PC-9 (cell line): Measurements from ENCODE around the gene RNF7. TPM values are rescaled to one million over a fixed set of nuclear protein-coding genes. Genes with fewer than 3 reads are reported as not detected.
"Not testable (repeated sequence)": the region's sequence is repeated elsewhere in the genome, so short reads cannot be mapped to it uniquely, and the experiment has no call there.

ENCODE experiments used
- Bru-seq: library from RNA; stranded (reverse); fragments of 400-500 nt; gene quantifications from one replicate; lab custom pipeline; 2021; lab: Mats Ljungman, UMichigan
- BruChase-seq, 2 experiments: library from RNA; stranded (reverse); fragments of 400-500 nt; gene quantifications; one replicate each; lab custom pipeline; 2021; lab: Mats Ljungman, UMichigan
- BruUV-seq: library from RNA; stranded (reverse); fragments of 400-500 nt; replicated peaks from 2 replicates; lab custom pipeline; 2021; lab: Mats Ljungman, UMichigan
- CTCF ChIA-PET: fragments of 300-600 bp; sonication (Branson Sonifier 250); formaldehyde crosslinking; loops from one replicate; lab custom pipeline; 2022; ENCODE audit warnings: antibody characterized with exemption; lab: Charles Lee
- POLR2A ChIA-PET: fragments of 300-600 bp; sonication (Branson Sonifier 250); formaldehyde crosslinking; loops from one replicate; lab custom pipeline; 2022; ENCODE audit warnings: antibody characterized with exemption; ENCODE audit not compliant: unreplicated experiment; lab: Charles Lee
- DNase-seq, 2 experiments: peaks; one replicate each; pipeline versions ENCODE4 v3.0.0 to v3.0.0-alpha.2; 2015 to 2022; ENCODE audit warnings: mixed read lengths in 1 of 2
- H2AFZ ChIP-seq: fragments of 200-600 bp; sonication (generic); 2 replicates; pipeline ENCODE4 v1.8.1; 2017; ENCODE audit warnings: antibody characterized with exemption
- H3F3A ChIP-seq: fragments of 200-600 bp; sonication (generic); 2 replicates; pipeline ENCODE4 v1.8.1; 2017; ENCODE audit warnings: antibody characterized with exemption, mild to moderate bottlenecking, low read depth; ENCODE audit not compliant: insufficient read depth
- H3K27ac ChIP-seq: fragments of 200-600 bp; sonication (generic); 2 replicates; pipeline ENCODE4 v1.6.1; 2016; ENCODE audit warnings: mixed run types
- H3K27me3 ChIP-seq: fragments of 200-600 bp; sonication (generic); 2 replicates; pipeline ENCODE4 v1.6.1; 2016; ENCODE audit warnings: low read depth, mixed run types; ENCODE audit not compliant: insufficient read depth
- H3K36me3 ChIP-seq: fragments of 200-600 bp; sonication (generic); 2 replicates; pipeline ENCODE4 v1.6.1; 2016; ENCODE audit warnings: low read depth, mixed run types
- H3K4me1 ChIP-seq: fragments of 200-600 bp; sonication (generic); replicated peaks from 2 replicates; pipeline ENCODE4 v1.6.1; 2016; ENCODE audit warnings: mixed run types; ENCODE audit not compliant: insufficient read depth
- H3K4me2 ChIP-seq: fragments of 200-600 bp; sonication (generic); 2 replicates; pipeline ENCODE4 v1.6.1; 2017; ENCODE audit warnings: mixed run types
- H3K4me3 ChIP-seq: fragments of 200-600 bp; sonication (generic); 2 replicates; pipeline ENCODE4 v1.6.1; 2016; ENCODE audit warnings: mixed run types
- H3K79me2 ChIP-seq: fragments of 200-600 bp; sonication (generic); 2 replicates; pipeline ENCODE4 v1.6.1; 2017; ENCODE audit warnings: low read depth, mixed run types
- H3K9me2 ChIP-seq: fragments of 200-600 bp; sonication (generic); 2 replicates; pipeline ENCODE4 v1.8.1; 2017; ENCODE audit warnings: mild to moderate bottlenecking; ENCODE audit not compliant: insufficient read depth
- H3K9me3 ChIP-seq: fragments of 200-600 bp; sonication (generic); 2 replicates; pipeline ENCODE4 v1.8.1; 2016; ENCODE audit warnings: low read depth; ENCODE audit not compliant: insufficient read depth
- H4K20me1 ChIP-seq: fragments of 200-600 bp; sonication (generic); 2 replicates; pipeline ENCODE4 v1.8.1; 2017; ENCODE audit not compliant: insufficient read depth
- CTCF ChIP-seq: fragments of 200-600 bp; sonication (generic); conservative IDR thresholded peaks from 2 replicates; pipeline ENCODE4 v1.6.1; 2017; ENCODE audit warnings: mixed run types, antibody characterized with exemption, mild to moderate bottlenecking, moderate library complexity
- EZH2 ChIP-seq: fragments of 200-600 bp; sonication (generic); IDR thresholded peaks from 2 replicates; pipeline ENCODE4 v1.8.0; 2017; ENCODE audit warnings: antibody characterized with exemption, low read depth
- intact Hi-C: fragments of 100-400 bp; cut with micrococcal nuclease; formaldehyde crosslinking; loops from one replicate; pipeline ENCODE4 v1.10.0; 2022; ENCODE audit not compliant: unreplicated experiment
- long read RNA-seq: library from polyadenylated mRNA; stranded (forward); transcript quantifications from one replicate; pipeline ENCODE4 v2.0.0, GENCODE V29; 2022
- total RNA-seq: library from RNA; stranded (reverse); gene quantifications from 2 replicates; pipeline ENCODE4 v1.2.3, GENCODE V29; 2021

RNF7 gene
- 82.2 and 89.1 TPM in 2 replicates for total RNA-seq
- Bru-seq, nascent RNA = percentile 93 among the genes with signal in this experiment
- BruChase-seq, experiment 1, labeled RNA remaining after a 2-hour chase = percentile 93 among the genes with signal in this experiment
- BruChase-seq, experiment 2, labeled RNA remaining after a 6-hour chase = percentile 97 among the genes with signal in this experiment
- long read RNA-seq, transcript RNF7-201 (3 exons, 2,763 nt) = major isoform, 137 of 157 reads
- long read RNA-seq, transcript RNF7-202 (3 exons, 805 nt) = minor isoform, 14 of 157 reads
- long read RNA-seq, partial matches to known transcripts = 1 of 157 reads
- long read RNA-seq, other reads (novel, unspliced or antisense) = 0 of 157 reads

- Histone ChIP-seq H3K4me1 (peaks cover 20% of the 10 kb centered on the region), H3K4me2 (peak within 1 kb of the TSS; percentile 99), H3K27ac (peak within 1 kb of the TSS; percentile 84), H3K4me3 (peak within 1 kb of the TSS; percentile 94), H3K36me3 (peaks cover 5% of the 10 kb centered on the region; the same call in 1 of the 2 replicates), H3F3A (peaks cover 10% of the 10 kb centered on the region; the same call in 1 of the 2 replicates), H3K79me2 (peaks cover 49% of the 10 kb centered on the region), H3K27me3 (no peaks in the 10 kb centered on the region), H3K9me2 (no peaks in the 10 kb centered on the region), H3K9me3 (no peaks in the 10 kb centered on the region), H4K20me1 (peaks cover 11% of the 10 kb centered on the region), H2AFZ (peak within 1 kb of the TSS; percentile 97)
- TF ChIP-seq CTCF (peak; percentile 82), EZH2 (no peak)
- ChIA-PET POLR2A (interaction anchor here (0.5 to 0.6 kb wide), 2 partner anchors 256 to 341 kb away, joined by 3 to 7 read pairs; no protein-coding TSS in a partner anchor), CTCF (interaction anchor here (0.6 to 1.6 kb wide), 4 partner anchors 137 to 266 kb away, joined by 4 to 12 read pairs (median 8); no protein-coding TSS in a partner anchor)
- intact Hi-C loops = loop anchor here (1.0 to 10.0 kb wide), 11 partner anchors 91 to 542 kb away; partner anchors contain the start of gene GK5
- no TSS peak for BruUV-seq
- peak; percentile 85 to 98 for DNase-seq
Measured at GRCh38 chr3:141738022-141738890, at the start of gene RNF7. Gene RNF7 (plus strand): TSS chr3:141738298. CDS start chr3:141738342, 44 bp downstream.

- DNase-seq = no peak
- CTCF ChIA-PET = no interaction called here
- no TSS peak for BruUV-seq
- Histone ChIP-seq H3K27me3 (peaks cover 8% of the 10 kb centered on the region), H3K9me3 (no peaks in the 10 kb centered on the region), H2AFZ (no peak overlapping the region), H3K4me1 (no peaks in the 10 kb centered on the region), H3F3A (no peaks in the 10 kb centered on the region), H3K9me2 (no peaks in the 10 kb centered on the region), H3K4me3 (no peak overlapping the region), H4K20me1 (no peaks in the 10 kb centered on the region), H3K4me2 (no peak overlapping the region), H3K36me3 (no peaks in the 10 kb centered on the region), H3K27ac (no peak overlapping the region), H3K79me2 (no peaks in the 10 kb centered on the region)
- no peak for TF ChIP-seq CTCF
- TF ChIP-seq EZH2 = no peak
- intact Hi-C loops = no loop called here
- POLR2A ChIA-PET = no interaction called here
Measured at GRCh38 chr3:141690431-141691072, 47.5 kb upstream of the RNF7 start.

- BruUV-seq, H3K4me2 ChIP-seq, H3K9me2 ChIP-seq, intact Hi-C loops, H3K9me3 ChIP-seq, H2AFZ ChIP-seq, H4K20me1 ChIP-seq, H3K79me2 ChIP-seq, H3K27me3 ChIP-seq, POLR2A ChIA-PET, H3K4me1 ChIP-seq, H3F3A ChIP-seq, H3K4me3 ChIP-seq, H3K36me3 ChIP-seq, DNase-seq, H3K27ac ChIP-seq: not testable (repeated sequence)
- CTCF ChIA-PET = interaction anchor here (0.6 kb wide), 1 partner anchor 233 kb away, joined by 4 read pairs; no protein-coding TSS in a partner anchor
Measured at GRCh38 chr3:141691471-141691870, 46.6 kb upstream of the RNF7 start.

GRCh38 chr3:141692973-141693372, 45.1 kb upstream of the RNF7 start:
- H3K4me1 ChIP-seq, H3K9me3 ChIP-seq, BruUV-seq, intact Hi-C loops, H3K4me3 ChIP-seq, H4K20me1 ChIP-seq, H2AFZ ChIP-seq, H3F3A ChIP-seq, H3K36me3 ChIP-seq, H3K9me2 ChIP-seq, H3K4me2 ChIP-seq, DNase-seq, H3K27ac ChIP-seq, CTCF ChIA-PET, POLR2A ChIA-PET, H3K79me2 ChIP-seq: not testable (repeated sequence)
- H3K27me3 ChIP-seq = peaks cover 21% of the 10 kb centered on the region
